HL-60 (cell line): ENCODE measurements around the gene WDFY2.

Experiments used
- CTCF ChIP-seq: IDR thresholded peaks from one replicate; pipeline ENCODE4 v1.5.1; 2011; ENCODE audit warnings: low read length, control low read depth, inconsistent platforms; ENCODE audit not compliant: insufficient read depth
- GABPA ChIP-seq: IDR thresholded peaks from 2 replicates; pipeline ENCODE4 v1.6.1; 2012; ENCODE audit warnings: low read depth
- POLR2AphosphoS5 ChIP-seq: IDR thresholded peaks from 2 replicates; pipeline ENCODE4 v1.6.1; 2012; ENCODE audit warnings: low read depth
- REST ChIP-seq: IDR thresholded peaks from 2 replicates; pipeline ENCODE4 v1.6.1; 2012; ENCODE audit warnings: low read depth; ENCODE audit not compliant: insufficient replicate concordance

GRCh38 chr13:51683597-51683996 lies 99.3 kb downstream of the WDFY2 start:
- TF ChIP-seq CTCF (no peak), POLR2AphosphoS5 (no peak), GABPA (no peak), REST (no peak)
